T-helper 22 cell (primary cell): Measurements from ENCODE around the gene ATP9B.
A peak's percentile ranks its signal among the peaks of the same experiment; 100 is the strongest.

Source experiments
- DNase-seq: peaks from one replicate; pipeline ENCODE4 v3.0.0-alpha.2; 2020; ENCODE audit warnings: low read depth

ATP9B gene

DNA sequence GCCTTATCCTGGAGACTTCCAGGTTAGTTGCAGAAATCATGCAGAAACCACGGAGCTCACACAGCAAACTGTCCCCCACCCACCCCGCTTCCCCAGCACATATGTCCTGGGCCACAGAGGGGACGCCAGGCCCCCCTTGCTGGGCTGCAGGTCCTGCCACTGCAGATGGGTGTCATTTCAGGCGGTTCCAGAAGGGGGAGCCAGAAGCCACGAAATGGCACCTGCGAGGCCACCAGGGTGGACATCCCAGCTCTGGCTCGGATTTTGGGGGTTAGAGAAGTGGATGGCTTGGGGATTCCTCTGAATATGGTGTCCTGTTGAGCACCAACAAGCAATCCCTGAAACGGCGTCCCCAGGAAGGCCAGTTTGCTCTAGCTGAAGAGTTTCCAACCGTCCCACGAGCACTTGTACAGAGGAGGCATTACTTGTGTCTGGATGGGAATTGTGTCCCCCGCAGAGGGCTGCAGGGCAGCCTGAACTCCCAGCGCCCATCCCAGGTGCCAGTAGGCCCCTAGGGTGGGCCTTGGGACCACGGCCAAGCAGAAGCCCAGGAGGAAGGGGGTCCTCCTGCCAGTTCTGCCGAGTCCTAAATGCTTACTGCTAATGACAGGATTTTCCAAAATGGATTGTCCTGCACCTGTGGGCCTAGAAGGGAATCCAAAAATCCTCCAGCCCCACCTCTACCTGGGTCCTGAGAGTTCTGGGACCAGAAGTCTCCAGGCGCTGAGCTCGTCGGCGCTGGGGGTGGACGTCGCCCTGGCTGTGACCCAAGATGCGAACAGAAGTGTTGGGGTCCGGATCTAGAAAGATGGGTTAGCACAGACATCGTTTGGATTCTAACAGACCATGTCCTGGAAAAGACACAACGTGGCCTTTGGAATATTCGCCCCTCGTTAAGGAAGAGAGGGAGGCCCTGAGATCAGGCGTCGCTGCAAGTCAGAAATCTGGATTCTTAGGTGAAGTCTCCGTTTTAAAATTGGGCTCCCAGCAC, 311.9 kb downstream of the ATP9B start:
- DNase-seq: no peak

GRCh38 chr18:79381811-79382311, 312.7 kb downstream of the ATP9B start:
- no peak for DNase-seq

DNA sequence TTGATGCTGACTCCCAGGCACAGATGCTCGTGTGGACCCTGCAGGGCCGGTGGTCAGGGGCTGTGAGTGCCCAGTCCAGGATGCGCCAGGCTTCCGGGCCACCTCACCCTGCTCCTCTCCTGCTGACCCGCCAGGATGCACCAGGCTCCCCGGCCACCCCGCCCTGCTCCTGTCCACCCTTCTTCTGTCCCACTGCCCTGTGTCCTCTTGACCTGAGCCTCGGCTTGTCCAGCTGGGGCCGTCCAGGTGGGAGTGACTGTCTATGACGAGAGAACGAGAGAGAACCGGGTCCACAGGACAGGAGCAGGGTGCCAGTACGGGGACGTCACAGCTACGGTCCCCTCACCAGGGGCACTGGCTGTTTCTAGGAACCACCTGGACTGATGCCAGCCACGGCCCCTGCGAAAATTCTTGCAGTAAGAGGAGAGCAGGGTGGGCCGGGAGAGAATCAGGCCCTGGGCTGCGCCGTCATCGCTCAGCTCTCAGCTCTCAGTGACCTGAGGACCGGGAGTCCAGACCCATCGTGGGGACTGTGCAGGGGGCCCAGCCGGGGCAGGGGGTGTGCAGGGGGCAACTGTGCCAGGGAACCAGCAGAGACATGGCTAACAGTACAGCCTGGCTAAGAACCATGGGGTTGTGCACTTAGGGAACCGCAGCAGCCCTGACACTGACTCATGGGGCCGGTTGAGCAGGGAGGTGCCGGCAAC, 313.6 kb downstream of the ATP9B start:
- DNase-seq: no peak

DNA sequence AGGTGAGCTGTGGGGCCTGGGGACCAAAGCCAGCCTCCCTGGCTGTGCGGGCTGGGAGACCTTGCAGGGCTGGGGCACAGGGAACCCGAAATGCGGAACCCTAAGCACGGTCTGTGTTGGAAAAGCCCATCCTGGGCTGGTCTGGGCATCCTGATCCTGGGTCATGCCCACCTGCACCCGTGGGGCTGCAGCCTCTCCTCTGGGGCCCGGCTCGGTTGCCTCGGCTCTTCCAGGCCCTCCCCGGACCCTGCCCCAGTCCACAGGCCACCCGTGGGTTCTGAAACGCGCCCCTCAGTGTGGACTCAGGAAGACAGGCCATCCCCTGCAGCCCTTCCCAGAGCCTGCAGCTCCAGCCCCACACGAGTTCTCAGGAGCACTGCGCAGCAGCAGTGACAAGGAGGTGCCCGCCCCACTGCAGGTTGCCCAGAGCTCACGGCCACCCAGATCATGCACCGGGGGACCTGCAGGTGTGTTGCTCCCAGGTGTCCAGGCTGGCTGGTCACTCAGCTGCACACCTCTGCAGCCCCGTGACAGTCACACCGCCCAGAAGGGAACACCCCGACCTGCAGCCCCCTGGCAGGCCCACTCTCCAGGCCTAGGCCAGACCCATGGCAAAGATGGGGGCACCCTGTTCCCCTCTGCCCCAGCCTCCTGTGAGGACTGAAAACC, 314.3 kb downstream of the ATP9B start:
- DNase-seq: no peak

DNA sequence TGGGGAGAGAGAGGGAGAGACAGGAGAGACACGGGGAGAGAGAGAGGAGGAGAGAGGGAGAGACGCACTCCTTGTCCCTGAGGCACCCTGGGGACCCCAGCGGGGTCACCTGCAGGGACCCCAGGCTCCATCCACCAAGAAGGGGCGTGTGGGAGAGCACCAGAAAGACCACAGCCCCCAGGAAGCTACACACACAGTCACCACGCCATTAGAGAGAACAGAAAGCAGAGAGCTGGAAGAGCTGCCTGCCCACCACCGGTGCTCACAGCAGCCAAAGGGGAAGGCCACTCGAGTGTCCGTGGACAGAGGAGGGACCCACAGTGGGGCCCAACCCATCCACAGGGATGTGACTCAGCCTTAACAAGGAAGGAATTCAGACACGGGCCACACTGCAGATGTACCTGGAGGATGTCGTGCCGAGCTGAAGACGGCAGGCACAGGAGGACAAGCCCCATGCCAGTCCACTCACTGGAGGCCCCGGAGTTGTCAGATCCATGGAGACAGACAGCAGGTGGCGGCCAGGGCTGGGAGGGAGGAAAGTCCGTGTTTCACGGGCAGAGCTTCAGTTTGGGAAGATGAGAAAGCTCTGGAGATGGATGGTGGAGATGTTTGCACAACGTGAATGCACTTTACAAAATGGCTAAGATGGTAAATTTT, 315.1 kb downstream of the ATP9B start:
- DNase-seq: no peak

GRCh38 chr18:79384834-79385233, 315.6 kb downstream of the ATP9B start:
- DNase-seq: no peak

DNA sequence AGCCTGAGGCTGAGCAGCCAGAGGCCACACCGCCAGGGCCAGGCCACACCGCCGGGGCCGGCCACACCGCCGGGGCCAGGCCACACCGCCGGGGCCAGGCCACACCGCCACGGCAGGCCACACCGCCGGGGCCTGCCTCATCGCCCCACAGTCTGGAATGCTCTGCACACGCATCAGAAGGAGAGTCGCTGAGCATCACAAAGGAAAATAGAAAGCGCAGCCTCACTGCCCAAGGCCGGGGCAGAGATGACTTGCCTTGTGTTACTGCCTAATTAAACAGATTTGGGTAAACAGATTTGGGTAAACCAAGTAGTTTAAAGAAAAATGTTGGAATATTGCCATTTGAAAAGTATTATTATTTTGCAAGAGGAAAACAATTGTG, 316.1 kb downstream of the ATP9B start:
- DNase-seq: no peak

GRCh38 chr18:79385708-79386341, 316.6 kb downstream of the ATP9B start:
- DNase-seq: no peak

- DNase-seq: no peak
Measured at GRCh38 chr18:79386547-79386946, 317.4 kb downstream of the ATP9B start.

DNA sequence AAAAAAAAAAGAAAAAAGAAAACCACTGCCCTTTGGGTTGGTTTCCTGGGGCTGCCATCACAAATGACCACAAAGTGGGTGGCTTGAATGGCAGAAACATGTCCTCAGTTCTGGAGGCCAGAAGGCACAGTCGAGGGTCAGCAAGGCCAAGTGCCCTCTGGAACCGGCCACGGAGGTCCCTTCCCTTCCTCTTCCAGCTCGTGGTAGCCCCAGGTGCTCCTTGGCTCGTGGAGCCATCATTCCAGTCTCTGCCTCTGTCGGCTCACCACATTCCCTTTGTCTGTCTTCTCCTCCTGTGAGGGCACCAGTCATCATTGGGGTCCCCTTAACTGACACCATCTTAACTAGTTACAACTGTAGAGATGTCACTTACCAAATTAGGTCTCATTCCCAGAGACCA, 318.0 kb downstream of the ATP9B start:
- DNase-seq: no peak

- no peak for DNase-seq
Measured at GRCh38 chr18:79387615-79388014, 318.4 kb downstream of the ATP9B start.

DNA sequence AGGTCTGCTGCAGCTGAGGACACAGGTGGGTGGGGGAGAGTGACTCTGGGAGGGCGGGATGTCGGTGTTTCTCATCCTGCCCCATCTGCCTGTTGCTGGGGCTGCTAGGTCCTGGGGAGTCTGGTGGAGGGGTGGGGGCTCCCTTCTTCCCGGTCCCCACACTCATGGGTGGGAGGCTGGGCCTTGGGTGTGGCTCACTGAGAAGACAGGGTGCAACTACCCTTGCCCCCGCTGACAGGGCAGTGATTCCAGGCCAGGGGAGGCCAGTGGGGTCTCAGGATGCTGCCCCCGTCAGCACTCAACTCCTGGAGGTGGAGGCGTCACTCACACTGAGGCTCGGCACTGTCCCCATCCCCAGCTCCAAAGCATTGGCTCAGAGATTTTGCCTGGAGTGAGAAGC, 318.8 kb downstream of the ATP9B start:
- no peak for DNase-seq

DNA sequence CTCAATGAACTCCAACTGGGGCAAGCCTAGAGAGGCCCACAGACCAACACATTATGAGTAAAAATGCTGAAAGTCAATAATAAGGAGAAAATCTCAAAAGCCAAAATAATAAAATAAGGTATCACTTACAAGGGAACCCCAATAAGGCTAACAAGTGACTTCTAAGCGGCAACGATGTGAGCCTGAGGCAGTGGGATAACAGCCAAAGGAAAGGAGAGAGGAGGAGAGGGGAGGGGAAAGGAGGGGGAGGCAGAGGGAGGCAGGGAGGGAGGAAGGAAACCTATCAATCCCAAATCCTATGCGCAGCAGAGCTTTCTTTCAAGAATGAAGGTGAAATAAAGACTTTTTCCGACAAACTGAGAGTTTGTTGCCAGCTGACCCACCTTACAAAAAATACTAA, 320.5 kb downstream of the ATP9B start:
- no peak for DNase-seq

DNA sequence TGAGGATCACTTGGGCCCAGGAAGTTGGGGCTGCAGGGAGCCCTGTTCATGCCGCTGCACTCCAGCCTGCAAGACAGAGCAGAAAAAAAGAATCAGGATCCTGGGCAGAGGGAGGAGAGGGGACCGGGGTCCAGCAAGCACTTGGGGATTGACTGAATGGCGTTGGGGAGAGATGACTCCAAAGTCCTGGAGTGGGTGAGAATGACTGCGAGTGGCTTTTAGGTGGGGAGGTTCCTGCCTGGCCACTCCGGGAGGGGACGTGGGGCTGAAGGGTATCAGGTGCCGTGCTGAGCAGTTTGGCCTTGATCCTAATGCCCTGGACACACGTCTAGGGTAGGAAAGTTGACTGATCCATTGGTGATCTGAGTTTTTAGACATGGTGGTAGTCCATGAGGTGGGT, 323.0 kb downstream of the ATP9B start:
- no peak for DNase-seq

GRCh38 chr18:79393181-79393634, 324.0 kb downstream of the ATP9B start:
- no peak for DNase-seq

- peak; percentile 36 for DNase-seq
Measured at GRCh38 chr18:79393635-79394533, 324.7 kb downstream of the ATP9B start.

GRCh38 chr18:79394534-79395307, 325.5 kb downstream of the ATP9B start:
- DNase-seq: no peak

- no peak for DNase-seq
Measured at GRCh38 chr18:79395308-79395640, 326.1 kb downstream of the ATP9B start.

DNA sequence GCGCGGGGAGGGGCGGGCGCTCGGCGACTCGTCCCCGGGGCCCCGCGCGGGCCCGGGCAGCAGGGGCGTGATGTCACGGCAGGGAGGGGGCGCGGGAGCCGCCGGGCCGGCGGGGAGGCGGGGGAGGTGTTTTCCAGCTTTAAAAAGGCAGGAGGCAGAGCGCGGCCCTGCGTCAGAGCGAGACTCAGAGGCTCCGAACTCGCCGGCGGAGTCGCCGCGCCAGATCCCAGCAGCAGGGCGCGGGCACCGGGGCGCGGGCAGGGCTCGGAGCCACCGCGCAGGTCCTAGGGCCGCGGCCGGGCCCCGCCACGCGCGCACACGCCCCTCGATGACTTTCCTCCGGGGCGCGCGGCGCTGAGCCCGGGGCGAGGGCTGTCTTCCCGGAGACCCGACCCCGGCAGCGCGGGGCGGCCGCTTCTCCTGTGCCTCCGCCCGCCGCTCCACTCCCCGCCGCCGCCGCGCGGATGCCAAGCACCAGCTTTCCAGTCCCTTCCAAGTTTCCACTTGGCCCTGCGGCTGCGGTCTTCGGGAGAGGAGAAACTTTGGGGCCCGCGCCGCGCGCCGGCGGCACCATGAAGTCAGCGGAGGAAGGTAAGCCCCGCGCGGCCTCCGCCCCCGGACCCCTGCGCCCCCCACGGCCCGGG, 326.7 kb downstream of the ATP9B start, which contains the start of gene NFATC1:
Gene NFATC1, plus strand, starts transcription at position 170 of the 644 bp plus-strand sequence. Its CDS starts 295 bp downstream, at position 465.
- DNase-seq: peak; percentile 69
